Measurements from ENCODE around the gene ARHGEF28.

The ARHGEF28 gene

GRCh38 chr5:73897893-73898292, 271.9 kb downstream of the ARHGEF28 start:
- no peak for DNase-seq (ENCODE audit: low spot score)

- no peak for DNase-seq (ENCODE audit: low spot score)
Measured at GRCh38 chr5:73899055-73899454, 273.1 kb downstream of the ARHGEF28 start.

- DNase-seq (ENCODE audit: low spot score): no peak
Measured at GRCh38 chr5:73899916-73900315, 273.9 kb downstream of the ARHGEF28 start.

GRCh38 chr5:73900566-73900965, 274.6 kb downstream of the ARHGEF28 start:
- no peak for DNase-seq (ENCODE audit: low spot score)

GRCh38 chr5:73901043-73901442, 275.0 kb downstream of the ARHGEF28 start:
- no peak for DNase-seq (ENCODE audit: low spot score)

GRCh38 chr5:73901455-73901854, 275.5 kb downstream of the ARHGEF28 start:
- DNase-seq (ENCODE audit: low spot score): no peak

- peak; percentile 44 for DNase-seq (ENCODE audit: low spot score)
Measured at GRCh38 chr5:73902327-73903051, 276.5 kb downstream of the ARHGEF28 start.

GRCh38 chr5:73903169-73903568, 277.2 kb downstream of the ARHGEF28 start:
- no peak for DNase-seq (ENCODE audit: low spot score)

- DNase-seq (ENCODE audit: low spot score): no peak
Measured at GRCh38 chr5:73906277-73906676, 280.3 kb downstream of the ARHGEF28 start.

- DNase-seq (ENCODE audit: low spot score): no peak
Measured at GRCh38 chr5:73907164-73907563, 281.2 kb downstream of the ARHGEF28 start.

- DNase-seq (ENCODE audit: low spot score): no peak
Measured at GRCh38 chr5:73908395-73908794, 282.4 kb downstream of the ARHGEF28 start.

GRCh38 chr5:73908846-73909245, 282.9 kb downstream of the ARHGEF28 start:
- DNase-seq (ENCODE audit: low spot score): no peak

GRCh38 chr5:73909474-73909873, 283.5 kb downstream of the ARHGEF28 start:
- DNase-seq (ENCODE audit: low spot score): no peak

GRCh38 chr5:73911761-73912393, 285.9 kb downstream of the ARHGEF28 start:
- DNase-seq (ENCODE audit: low spot score): no peak

- DNase-seq (ENCODE audit: low spot score): no peak
Measured at GRCh38 chr5:73912821-73913271, 286.9 kb downstream of the ARHGEF28 start.

- DNase-seq (ENCODE audit: low spot score): no peak
Measured at GRCh38 chr5:73913971-73914370, 288.0 kb downstream of the ARHGEF28 start.

- DNase-seq (ENCODE audit: low spot score): no peak
Measured at GRCh38 chr5:73915345-73915744, 289.3 kb downstream of the ARHGEF28 start.

- DNase-seq (ENCODE audit: low spot score): no peak
Measured at GRCh38 chr5:73917433-73917832, 291.4 kb downstream of the ARHGEF28 start.

GRCh38 chr5:73917891-73918290, 291.9 kb downstream of the ARHGEF28 start:
- no peak for DNase-seq (ENCODE audit: low spot score)

GRCh38 chr5:73918791-73919221, 292.8 kb downstream of the ARHGEF28 start:
- no peak for DNase-seq (ENCODE audit: low spot score)

- DNase-seq (ENCODE audit: low spot score): no peak
Measured at GRCh38 chr5:73921741-73922140, 295.7 kb downstream of the ARHGEF28 start.

GRCh38 chr5:73922224-73922623, 296.2 kb downstream of the ARHGEF28 start:
- DNase-seq (ENCODE audit: low spot score): no peak

GRCh38 chr5:73922875-73923557, 297.0 kb downstream of the ARHGEF28 start:
- DNase-seq (ENCODE audit: low spot score): no peak

Measured in SK-N-DZ (cell line).